Measurements from ENCODE around the gene REEP1. TPM values are rescaled to one million over a fixed set of nuclear protein-coding genes. Genes with fewer than 3 reads are reported as not detected.

The REEP1 gene
- total and polyA plus RNA-seq, 2 of the 8 experiments (the other 6 are each of a cell fraction or from before 2014, with no cell fraction given) = 0.74 to 1.5 TPM

DNA sequence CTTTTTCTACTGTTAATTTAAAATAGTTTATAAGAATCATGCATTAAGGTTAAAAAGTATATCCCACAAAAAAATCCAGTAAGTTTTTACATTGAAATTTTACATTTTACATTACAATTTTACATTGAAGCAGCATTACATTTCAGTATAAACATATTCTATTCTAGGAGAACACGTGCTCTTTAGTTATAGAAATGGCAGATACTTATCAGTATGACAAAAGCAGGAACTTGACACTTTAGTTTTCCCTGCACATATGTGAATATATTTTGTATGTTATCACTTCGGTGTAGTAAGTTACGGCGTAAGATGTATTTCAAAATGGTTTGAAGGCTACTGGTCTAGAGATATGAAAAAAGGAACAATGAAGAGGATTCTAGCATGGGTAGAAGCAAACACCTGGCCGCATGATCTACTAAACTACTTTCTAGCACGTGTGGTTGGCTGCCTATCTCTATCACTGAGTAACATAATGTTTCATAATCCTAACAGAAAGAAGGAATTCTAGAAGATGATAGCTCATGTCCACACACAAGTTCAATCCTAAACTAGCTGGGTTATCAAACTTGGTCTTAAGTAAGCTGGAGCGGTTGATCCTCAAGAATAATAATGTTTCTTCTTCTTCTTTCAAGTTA is 147.5 kb downstream of the REEP1 start (continued):
- TF ChIP-seq KDM4A (IDR thresholded peaks at IDR 0.05; ENCODE audit: low read depth, low read length, severe bottlenecking) (no peak), SP2 (IDR thresholded peaks at IDR 0.05; ENCODE audit: low read length) (no peak), YY1 (IDR thresholded peaks at IDR 0.05; ENCODE audit: low read depth, low read length) (no peak)

All from H1 (cell line).